Measurements from ENCODE around the gene UBE2I. TPM values are rescaled to one million over a fixed set of nuclear protein-coding genes. Genes with fewer than 3 reads are reported as not detected.

UBE2I gene
- total RNA-seq, 1 experiment from 2014 or later: 80.2 TPM

GRCh38 chr16:1367486-1368174 lies 58.2 kb downstream of the UBE2I start:
- Histone ChIP-seq H3K27me3 (ENCODE audit: control insufficient read depth, insufficient read depth, low read length) (no peaks in the 10 kb centered on the region), H3K4me3 (ENCODE audit: insufficient read depth, low read depth, low read length) (no peak overlapping the region), H3K36me3 (replicated peaks; ENCODE audit: control insufficient read depth, insufficient read depth, low read length) (peaks cover 8% of the 10 kb centered on the region)
- no peak for DNase-seq

DNA sequence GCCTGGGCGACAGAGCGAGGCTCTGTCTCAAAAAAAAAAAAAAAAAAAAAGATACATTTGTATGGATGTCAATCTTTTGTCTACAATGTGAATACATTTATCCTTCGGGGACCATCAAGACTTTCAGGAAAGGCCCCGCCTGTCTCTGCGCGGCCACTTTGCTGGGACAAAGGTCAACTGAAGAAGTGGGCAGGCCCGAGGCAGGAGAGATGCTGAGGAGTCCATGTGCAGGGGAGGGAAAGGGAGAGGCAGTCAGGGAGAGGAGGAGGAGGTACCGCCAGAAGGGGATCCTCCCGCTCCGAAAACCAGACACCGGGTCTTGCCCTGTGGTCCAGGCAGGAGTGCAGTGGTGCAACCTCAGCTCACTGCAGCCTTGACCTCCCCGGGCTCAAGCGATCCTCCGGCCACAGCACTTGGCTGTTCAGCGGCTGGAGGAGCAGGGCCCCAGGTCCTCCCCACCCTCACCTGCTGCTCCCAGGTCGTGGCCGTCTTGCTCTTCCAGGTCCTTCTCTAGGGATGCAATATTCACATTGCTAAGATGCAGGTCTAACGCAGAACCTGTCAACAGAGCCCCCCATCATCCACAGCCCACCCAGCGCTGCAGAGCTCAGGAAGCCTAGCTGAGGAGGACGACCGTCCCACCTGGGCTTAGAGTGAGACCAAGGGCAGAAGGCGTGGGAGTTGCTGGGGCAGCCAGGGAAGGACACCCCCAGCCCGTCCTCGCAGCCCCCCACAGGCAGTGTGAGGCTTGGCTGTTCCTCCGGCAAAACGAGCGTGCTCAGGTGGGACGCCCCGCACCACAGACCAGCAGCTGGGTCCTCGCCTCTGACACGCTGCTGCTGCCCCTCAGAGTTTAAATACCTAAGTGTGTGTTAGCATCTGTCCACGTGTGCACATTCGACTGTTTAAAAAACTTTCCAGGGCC lies 61.9 kb downstream of the UBE2I start:
- H3K36me3 ChIP-seq (replicated peaks; ENCODE audit: control insufficient read depth, insufficient read depth, low read length): peaks cover 2% of the 10 kb centered on the region
- no peak for DNase-seq
- H3K4me3 ChIP-seq (ENCODE audit: insufficient read depth, low read depth, low read length): no peak overlapping the region
- H3K27me3 ChIP-seq (ENCODE audit: control insufficient read depth, insufficient read depth, low read length): no peaks in the 10 kb centered on the region

DNA sequence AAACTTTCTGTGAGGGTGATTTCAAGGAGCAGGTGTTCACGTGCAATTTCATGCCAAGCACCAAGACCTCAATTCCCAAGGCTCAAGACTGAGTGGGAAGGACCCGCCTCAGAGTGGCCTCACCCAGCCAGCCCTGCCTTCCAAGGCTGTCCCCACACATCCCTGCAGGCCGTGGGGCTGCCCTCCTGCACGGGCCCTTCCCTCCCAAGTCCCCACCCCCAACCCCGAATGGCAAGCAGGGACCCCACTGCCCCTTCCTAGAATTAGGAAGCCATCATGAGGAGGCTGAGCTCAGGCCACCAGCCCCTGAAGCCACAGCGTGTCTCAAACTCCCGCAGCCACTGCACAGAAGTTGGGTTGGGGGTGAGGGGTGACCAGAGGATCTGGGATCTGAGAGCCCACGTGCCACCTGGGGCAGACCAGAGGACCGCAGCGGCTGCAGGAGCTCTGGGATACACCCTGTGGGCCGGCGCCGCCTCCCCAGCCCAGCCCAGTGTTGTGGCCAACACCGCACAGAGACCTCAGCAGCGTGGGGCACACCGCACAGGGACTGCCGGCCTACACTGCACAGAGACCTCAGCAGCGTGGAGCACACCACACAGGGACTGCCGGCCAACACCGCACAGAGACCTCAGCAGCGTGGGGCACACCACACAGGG lies 63.0 kb downstream of the UBE2I start:
- DNase-seq: no peak
- H3K27me3 ChIP-seq (ENCODE audit: control insufficient read depth, insufficient read depth, low read length): no peaks in the 10 kb centered on the region
- peaks cover 2% of the 10 kb centered on the region for H3K36me3 ChIP-seq (replicated peaks; ENCODE audit: control insufficient read depth, insufficient read depth, low read length)
- no peak overlapping the region for H3K4me3 ChIP-seq (ENCODE audit: insufficient read depth, low read depth, low read length)

DNA sequence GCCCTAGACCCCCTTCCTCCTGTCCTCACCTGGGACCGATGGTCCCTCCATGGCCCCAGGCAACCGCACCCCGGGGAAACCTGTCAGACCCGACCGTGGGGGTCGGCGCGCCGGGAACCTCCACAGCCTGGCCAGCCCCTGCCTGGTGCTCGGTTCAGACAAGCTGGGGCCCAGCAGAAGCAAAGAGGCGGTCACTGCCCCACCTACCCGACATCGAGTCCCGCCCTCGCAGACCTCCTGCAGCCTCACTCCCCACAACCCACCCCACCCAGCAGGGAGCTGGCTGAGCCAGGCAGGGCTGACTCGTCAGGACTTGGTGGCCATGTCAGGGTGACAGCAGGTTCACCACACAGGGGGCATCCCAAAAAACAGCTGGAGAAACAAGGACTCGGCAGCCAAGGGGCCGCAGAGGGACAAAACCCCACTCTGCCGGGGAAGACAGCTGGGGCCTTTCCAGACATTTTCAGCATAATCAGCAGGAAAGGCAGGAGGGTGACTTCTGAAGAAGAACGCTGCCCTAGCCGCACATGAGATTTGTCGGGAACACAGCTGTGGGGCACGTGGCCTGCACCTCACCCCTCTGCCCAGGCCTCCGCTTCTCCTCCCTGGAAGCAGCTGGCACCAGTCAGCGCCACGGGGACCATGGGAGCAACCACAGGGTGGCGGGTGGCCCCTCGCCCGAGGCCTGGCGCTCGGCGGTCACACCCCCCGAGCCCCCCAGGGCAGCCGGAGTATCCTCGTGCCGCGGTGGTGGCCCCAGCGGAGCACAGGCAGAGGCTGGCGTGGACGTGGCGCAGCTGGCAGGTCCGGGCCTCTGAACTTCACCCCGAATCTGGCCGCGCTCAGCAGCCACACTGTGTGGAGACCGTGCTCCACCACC lies 65.2 kb downstream of the UBE2I start:
- DNase-seq: no peak
- H3K36me3 ChIP-seq (replicated peaks; ENCODE audit: control insufficient read depth, insufficient read depth, low read length): peaks cover 2% of the 10 kb centered on the region

DNA sequence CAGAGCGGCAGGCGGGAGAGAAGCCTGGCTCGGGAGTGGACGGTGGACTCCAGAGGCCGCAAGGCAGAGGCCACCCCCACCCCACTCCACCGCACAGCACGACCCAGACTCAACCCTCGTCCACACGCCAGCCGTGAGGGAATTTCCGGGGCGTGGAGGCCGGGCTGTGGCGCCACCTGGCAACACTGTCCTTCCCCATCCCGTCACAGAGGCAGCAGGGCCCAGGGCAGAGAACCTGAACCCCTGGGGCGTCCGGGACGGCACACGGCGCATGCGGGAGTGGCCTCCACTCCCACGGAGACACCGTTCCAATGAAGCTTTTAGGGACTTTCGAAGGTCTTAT lies 65.8 kb downstream of the UBE2I start:
- H3K27me3 ChIP-seq (ENCODE audit: control insufficient read depth, insufficient read depth, low read length): no peaks in the 10 kb centered on the region
- H3K4me3 ChIP-seq (ENCODE audit: insufficient read depth, low read depth, low read length): no peak overlapping the region
- DNase-seq: no peak
- H3K36me3 ChIP-seq (replicated peaks; ENCODE audit: control insufficient read depth, insufficient read depth, low read length): no peaks in the 10 kb centered on the region; the same call in none of the 2 replicates

More for the DNA sequence above, 65.2 kb downstream of the UBE2I start:
- no peaks in the 10 kb centered on the region for H3K27me3 ChIP-seq (ENCODE audit: control insufficient read depth, insufficient read depth, low read length)
- no peak overlapping the region for H3K4me3 ChIP-seq (ENCODE audit: insufficient read depth, low read depth, low read length)

GRCh38 chr16:1375741-1376410 lies 66.4 kb downstream of the UBE2I start:
- Histone ChIP-seq H3K36me3 (replicated peaks; ENCODE audit: control insufficient read depth, insufficient read depth, low read length) (no peaks in the 10 kb centered on the region; the same call in none of the 2 replicates), H3K27me3 (ENCODE audit: control insufficient read depth, insufficient read depth, low read length) (no peaks in the 10 kb centered on the region), H3K4me3 (ENCODE audit: insufficient read depth, low read depth, low read length) (no peak overlapping the region)
- DNase-seq: no peak

Other genes with a start within 250 kb of the UBE2I start
- gene SSTR5, start 236.9 kb upstream of the UBE2I start, total RNA-seq (2014; rRNA removed; shearing (Covaris generic)): 0.18 and 0.21 TPM in 2 replicates
- gene C1QTNF8, start 213.4 kb upstream of the UBE2I start, total RNA-seq (2014; rRNA removed; shearing (Covaris generic)): not detected in 2 replicates
- gene CACNA1H, start 156.5 kb upstream of the UBE2I start, total RNA-seq (2014; rRNA removed; shearing (Covaris generic)): 24.8 and 27.3 TPM in 2 replicates
- not detected in 2 replicates for gene TPSG1, start 84.4 kb upstream of the UBE2I start, total RNA-seq (2014; rRNA removed; shearing (Covaris generic))
- gene TPSB2, start 79.5 kb upstream of the UBE2I start, total RNA-seq (2014; rRNA removed; shearing (Covaris generic)): not detected in 2 replicates
- gene TPSAB1, start 68.9 kb upstream of the UBE2I start, total RNA-seq (2014; rRNA removed; shearing (Covaris generic)): not detected in 2 replicates
- gene TPSD1, start 53.6 kb upstream of the UBE2I start, total RNA-seq (2014; rRNA removed; shearing (Covaris generic)): not detected in 2 replicates
- 2.6 and 5.7 TPM in 2 replicates for gene BAIAP3, start 24.0 kb downstream of the UBE2I start, total RNA-seq (2014; rRNA removed; shearing (Covaris generic))
- 87.7 and 99.4 TPM in 2 replicates for gene TSR3, start 42.2 kb downstream of the UBE2I start, total RNA-seq (2014; rRNA removed; shearing (Covaris generic))
- gene GNPTG, start 42.3 kb downstream of the UBE2I start, total RNA-seq (2014; rRNA removed; shearing (Covaris generic)): 16.2 and 21.5 TPM in 2 replicates
- gene UNKL, start 105.1 kb downstream of the UBE2I start, total RNA-seq (2014; rRNA removed; shearing (Covaris generic)): 22.0 and 24.3 TPM in 2 replicates
- 30.0 and 32.8 TPM in 2 replicates for gene UQCC4, start 111.1 kb downstream of the UBE2I start, total RNA-seq (2014; rRNA removed; shearing (Covaris generic))
- not detected in 2 replicates for gene PERCC1, start 121.4 kb downstream of the UBE2I start, total RNA-seq (2014; rRNA removed; shearing (Covaris generic))
- gene CCDC154, start 134.9 kb downstream of the UBE2I start, total RNA-seq (2014; rRNA removed; shearing (Covaris generic)): 0.11 TPM in 1 of 2 replicates, not detected in the other
- gene CLCN7, start 165.4 kb downstream of the UBE2I start, total RNA-seq (2014; rRNA removed; shearing (Covaris generic)): 39.1 and 42.6 TPM in 2 replicates
- gene PTX4, start 179.3 kb downstream of the UBE2I start, total RNA-seq (2014; rRNA removed; shearing (Covaris generic)): not detected in 2 replicates
- gene TELO2, start 183.7 kb downstream of the UBE2I start, total RNA-seq (2014; rRNA removed; shearing (Covaris generic)): 50.2 and 60.3 TPM in 2 replicates
- 0.42 TPM in 1 of 2 replicates, not detected in the other for gene TMEM204, start 224.0 kb downstream of the UBE2I start, total RNA-seq (2014; rRNA removed; shearing (Covaris generic))

All from H7 (cell line).